Liver (tissue), 9 donors: ENCODE data around the gene OTUD5. TPM values are rescaled to one million over a fixed set of nuclear protein-coding genes. Genes with fewer than 3 reads are reported as not detected.

ENCODE experiments used
- DNase-seq: peaks from one replicate; pipeline ENCODE4 v3.0.0-alpha.2; 2017; ENCODE audit warnings: low spot score
- H3K27ac ChIP-seq, 2 donors: one replicate each; pipeline ENCODE4 v1.7.0; 2013; ENCODE audit warnings: inconsistent platforms in 2 of 2, low read length in 2 of 2, control low read depth in 1 of 2, low read depth in 1 of 2, mild to moderate bottlenecking in 1 of 2
- H3K27me3 ChIP-seq, 4 donors: one replicate each; pipeline versions ENCODE4 v1.6.1 to v1.7.0; 2013; ENCODE audit warnings: low read length in 3 of 4, inconsistent platforms in 1 of 4, mild to moderate bottlenecking in 1 of 4, moderate library complexity in 1 of 4; ENCODE audit not compliant: control insufficient read depth in 4 of 4, insufficient read depth in 4 of 4
- H3K36me3 ChIP-seq, 4 donors: one replicate each; pipeline versions ENCODE4 v1.6.1 to v1.7.0; 2013; ENCODE audit warnings: low read length in 3 of 4, mild to moderate bottlenecking in 3 of 4, low read depth in 1 of 4, moderate library complexity in 1 of 4; ENCODE audit not compliant: control insufficient read depth in 4 of 4, insufficient read depth in 3 of 4
- H3K4me1 ChIP-seq, 4 donors: one replicate each; pipeline versions ENCODE4 v1.6.1 to v1.7.0; 2013; ENCODE audit warnings: low read length in 3 of 4, mild to moderate bottlenecking in 3 of 4, moderate library complexity in 1 of 4; ENCODE audit not compliant: control insufficient read depth in 4 of 4, insufficient read depth in 4 of 4
- H3K4me3 ChIP-seq, 3 donors: one replicate each; pipeline versions ENCODE4 v1.6.1 to v1.7.0; 2013; ENCODE audit warnings: low read length in 3 of 3, control low read depth in 1 of 3, low read depth in 1 of 3, mild to moderate bottlenecking in 1 of 3
- H3K9ac ChIP-seq, 2 donors: one replicate each; pipeline ENCODE4 v1.7.0; 2013; ENCODE audit warnings: low read length in 2 of 2, mild to moderate bottlenecking in 2 of 2, moderate library complexity in 2 of 2, control low read depth in 1 of 2, low read depth in 1 of 2
- H3K9me3 ChIP-seq, 4 donors: one replicate each; pipeline versions ENCODE4 v1.6.1 to v1.7.0; 2013; ENCODE audit warnings: low read length in 3 of 4; ENCODE audit not compliant: control insufficient read depth in 4 of 4
- EGR1 ChIP-seq, 2 donors: IDR thresholded peaks; 2 replicates each; pipeline ENCODE4 v1.6.1; 2016 to 2018; ENCODE audit warnings: antibody characterized with exemption in 2 of 2, low read depth in 2 of 2
- FOXA1 ChIP-seq: IDR thresholded peaks from 2 replicates; pipeline ENCODE4 v1.6.1; 2016; ENCODE audit warnings: antibody characterized with exemption
- FOXA2 ChIP-seq: IDR thresholded peaks from 2 replicates; pipeline ENCODE4 v1.6.1; 2016; ENCODE audit warnings: antibody characterized with exemption
- GABPA ChIP-seq, 2 donors: IDR thresholded peaks in 1 of 2; conservative IDR thresholded peaks in 1 of 2; 2 replicates each; pipeline ENCODE4 v1.6.1; 2016; ENCODE audit warnings: antibody characterized with exemption in 2 of 2, mild to moderate bottlenecking in 1 of 2, moderate library complexity in 1 of 2
- HNF4A ChIP-seq, 2 donors: conservative IDR thresholded peaks; 2 replicates each; pipeline ENCODE4 v1.6.1; 2016; ENCODE audit warnings: antibody characterized with exemption in 2 of 2, mild to moderate bottlenecking in 2 of 2
- HNF4G ChIP-seq: IDR thresholded peaks from 2 replicates; pipeline ENCODE4 v1.6.1; 2016; ENCODE audit warnings: antibody characterized with exemption
- JUND ChIP-seq, 2 donors: IDR thresholded peaks; 2 replicates each; pipeline ENCODE4 v1.6.1; 2016; ENCODE audit warnings: antibody characterized with exemption in 2 of 2
- NR2F2 ChIP-seq: IDR thresholded peaks from 2 replicates; pipeline ENCODE4 v1.6.1; 2016; ENCODE audit warnings: antibody characterized with exemption
- RAD21 ChIP-seq, 2 donors: IDR thresholded peaks; 2 replicates each; pipeline ENCODE4 v1.6.1; 2016; ENCODE audit warnings: antibody characterized with exemption in 2 of 2, mild to moderate bottlenecking in 2 of 2
- RXRA ChIP-seq, 2 donors: IDR thresholded peaks; 2 replicates each; pipeline ENCODE4 v1.6.1; 2017 to 2018; ENCODE audit warnings: antibody characterized with exemption in 2 of 2, mild to moderate bottlenecking in 1 of 2
- SP1 ChIP-seq: IDR thresholded peaks from 2 replicates; pipeline ENCODE4 v1.6.1; 2018; ENCODE audit warnings: antibody characterized with exemption, mild to moderate bottlenecking
- TAF1 ChIP-seq: conservative IDR thresholded peaks from 2 replicates; pipeline ENCODE4 v1.6.1; 2016; ENCODE audit warnings: antibody characterized with exemption, mild to moderate bottlenecking
- YY1 ChIP-seq: IDR thresholded peaks from 2 replicates; pipeline ENCODE4 v1.6.1; 2016; ENCODE audit warnings: antibody characterized with exemption, mild to moderate bottlenecking
- WGBS: extraction: QIAGEN DNeasy Blood & Tissue Kit; methylation state at CpG from one replicate; pipeline ENCODE4 v1.1.7; 2013; 5-methylcytosine and 5-hydroxymethylcytosine counted together
- polyA plus RNA-seq, 2 donors: library from polyadenylated mRNA; stranded (reverse) in 1 of 2; unstranded in 1 of 2; fragments of 200-250 nt in 1 of 2; fragments of >200 nt in 1 of 2; fragmentation: Nextera tagmentation in 1 of 2; extraction: Ambion mirVana in 1 of 2; gene quantifications; one replicate each; pipeline versions ENCODE4 v1.2.1 to v1.2.3, GENCODE V29; 2013 to 2015
- total RNA-seq, 2 donors: library from RNA; depleted of rRNA; stranded (reverse); fragments of >200 nt; gene quantifications; one replicate each; pipeline ENCODE4 v1.2.3, GENCODE V29; 2014
- TF ChIP-seq, protein P1 (sequence below): fragments of 150-350 bp; IDR thresholded peaks from 2 replicates; pipeline ENCODE4 v1.5.1; 2017; ENCODE audit warnings: improper control_type of control experiment, low read depth, low read length; ENCODE audit not compliant: missing input control
- TF ChIP-seq, protein P2 (sequence below): IDR thresholded peaks from 2 replicates; pipeline ENCODE4 v1.6.1; 2016; ENCODE audit warnings: antibody characterized with exemption
- TF ChIP-seq, protein P3 (sequence below): IDR thresholded peaks from 2 replicates; pipeline ENCODE4 v1.6.1; 2016; ENCODE audit warnings: antibody characterized with exemption, mild to moderate bottlenecking
- TF ChIP-seq, protein P4 (sequence below): IDR thresholded peaks from 2 replicates; pipeline ENCODE4 v1.6.1; 2016; ENCODE audit warnings: antibody characterized with exemption
- TF ChIP-seq, protein P5 (sequence below): IDR thresholded peaks from 2 replicates; pipeline ENCODE4 v1.6.1; 2016; ENCODE audit warnings: antibody characterized with exemption
- donor health status: healthy.
- donor health status: healthy.
- donor health status: healthy.
- donor health status: healthy.
- donor health status: healthy.

OTUD5 gene
- total and polyA plus RNA-seq, 4 donors = 9.3 to 29.3 (median 17.9) TPM

DNA sequence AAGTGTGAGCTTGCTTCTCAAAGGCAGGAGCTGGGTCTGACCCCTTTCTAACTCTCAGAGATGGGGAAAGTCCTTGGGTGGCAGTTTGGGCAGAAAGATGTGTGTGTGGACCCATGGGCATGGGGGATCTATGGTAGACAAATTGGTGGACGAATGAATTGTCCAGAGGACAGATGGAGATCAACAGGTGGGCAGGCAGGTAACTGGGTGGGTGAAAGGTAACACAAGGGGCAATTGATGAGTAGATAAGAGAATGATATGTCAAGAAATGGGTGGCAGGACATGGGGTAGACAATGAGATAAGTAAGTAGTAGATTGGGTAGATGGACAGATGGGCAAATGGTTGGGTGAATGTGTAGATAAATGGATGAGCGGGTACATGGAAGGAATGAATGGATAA, 17.2 kb upstream of the OTUD5 start (continued):
- no peak for TF ChIP-seq EGR1 (IDR thresholded peaks at IDR 0.05; ENCODE audit: low read depth in 2 of 2)

DNA sequence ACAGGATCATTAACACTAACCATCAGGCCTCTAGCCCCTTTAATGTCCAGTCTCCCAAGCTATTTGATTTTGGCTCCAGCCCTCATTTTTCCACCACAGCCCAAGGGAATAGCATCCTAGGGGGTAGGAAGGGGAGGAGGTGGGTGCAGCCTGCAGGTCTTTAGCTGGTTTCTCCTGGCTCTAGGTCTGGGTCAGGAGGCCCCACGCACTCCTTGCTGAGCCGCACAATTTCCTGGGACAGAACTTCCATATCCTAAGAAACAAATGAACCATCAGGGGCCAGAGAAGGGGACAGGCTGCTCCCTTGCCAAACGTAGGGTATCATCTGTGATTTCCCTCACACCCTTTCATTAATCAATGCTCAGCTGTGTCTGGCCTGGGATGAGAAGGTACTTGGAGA, 16.6 kb upstream of the OTUD5 start:
- no peak overlapping the region for H3K4me3 ChIP-seq
- no peak overlapping the region for H3K27ac ChIP-seq
- H3K4me1 ChIP-seq = peaks cover 3 to 8% (median 4%) of the 10 kb centered on the region in 4 donors
- 89% methylated on average over 3 of the region's 3 CpGs for WGBS
- no peaks in the 10 kb centered on the region for H3K9me3 ChIP-seq
- TF ChIP-seq, protein P1, sequence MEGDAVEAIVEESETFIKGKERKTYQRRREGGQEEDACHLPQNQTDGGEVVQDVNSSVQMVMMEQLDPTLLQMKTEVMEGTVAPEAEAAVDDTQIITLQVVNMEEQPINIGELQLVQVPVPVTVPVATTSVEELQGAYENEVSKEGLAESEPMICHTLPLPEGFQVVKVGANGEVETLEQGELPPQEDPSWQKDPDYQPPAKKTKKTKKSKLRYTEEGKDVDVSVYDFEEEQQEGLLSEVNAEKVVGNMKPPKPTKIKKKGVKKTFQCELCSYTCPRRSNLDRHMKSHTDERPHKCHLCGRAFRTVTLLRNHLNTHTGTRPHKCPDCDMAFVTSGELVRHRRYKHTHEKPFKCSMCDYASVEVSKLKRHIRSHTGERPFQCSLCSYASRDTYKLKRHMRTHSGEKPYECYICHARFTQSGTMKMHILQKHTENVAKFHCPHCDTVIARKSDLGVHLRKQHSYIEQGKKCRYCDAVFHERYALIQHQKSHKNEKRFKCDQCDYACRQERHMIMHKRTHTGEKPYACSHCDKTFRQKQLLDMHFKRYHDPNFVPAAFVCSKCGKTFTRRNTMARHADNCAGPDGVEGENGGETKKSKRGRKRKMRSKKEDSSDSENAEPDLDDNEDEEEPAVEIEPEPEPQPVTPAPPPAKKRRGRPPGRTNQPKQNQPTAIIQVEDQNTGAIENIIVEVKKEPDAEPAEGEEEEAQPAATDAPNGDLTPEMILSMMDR = no peak
- no peak for TF ChIP-seq GABPA (IDR thresholded peaks at IDR 0.05 in 1 of 2, conservative IDR thresholded peaks at IDR 0.05 in 1 of 2)
- TF ChIP-seq, protein P2, sequence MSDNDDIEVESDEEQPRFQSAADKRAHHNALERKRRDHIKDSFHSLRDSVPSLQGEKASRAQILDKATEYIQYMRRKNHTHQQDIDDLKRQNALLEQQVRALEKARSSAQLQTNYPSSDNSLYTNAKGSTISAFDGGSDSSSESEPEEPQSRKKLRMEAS = no peak
- no peak for TF ChIP-seq JUND (IDR thresholded peaks at IDR 0.05)
- TF ChIP-seq, protein P3, sequence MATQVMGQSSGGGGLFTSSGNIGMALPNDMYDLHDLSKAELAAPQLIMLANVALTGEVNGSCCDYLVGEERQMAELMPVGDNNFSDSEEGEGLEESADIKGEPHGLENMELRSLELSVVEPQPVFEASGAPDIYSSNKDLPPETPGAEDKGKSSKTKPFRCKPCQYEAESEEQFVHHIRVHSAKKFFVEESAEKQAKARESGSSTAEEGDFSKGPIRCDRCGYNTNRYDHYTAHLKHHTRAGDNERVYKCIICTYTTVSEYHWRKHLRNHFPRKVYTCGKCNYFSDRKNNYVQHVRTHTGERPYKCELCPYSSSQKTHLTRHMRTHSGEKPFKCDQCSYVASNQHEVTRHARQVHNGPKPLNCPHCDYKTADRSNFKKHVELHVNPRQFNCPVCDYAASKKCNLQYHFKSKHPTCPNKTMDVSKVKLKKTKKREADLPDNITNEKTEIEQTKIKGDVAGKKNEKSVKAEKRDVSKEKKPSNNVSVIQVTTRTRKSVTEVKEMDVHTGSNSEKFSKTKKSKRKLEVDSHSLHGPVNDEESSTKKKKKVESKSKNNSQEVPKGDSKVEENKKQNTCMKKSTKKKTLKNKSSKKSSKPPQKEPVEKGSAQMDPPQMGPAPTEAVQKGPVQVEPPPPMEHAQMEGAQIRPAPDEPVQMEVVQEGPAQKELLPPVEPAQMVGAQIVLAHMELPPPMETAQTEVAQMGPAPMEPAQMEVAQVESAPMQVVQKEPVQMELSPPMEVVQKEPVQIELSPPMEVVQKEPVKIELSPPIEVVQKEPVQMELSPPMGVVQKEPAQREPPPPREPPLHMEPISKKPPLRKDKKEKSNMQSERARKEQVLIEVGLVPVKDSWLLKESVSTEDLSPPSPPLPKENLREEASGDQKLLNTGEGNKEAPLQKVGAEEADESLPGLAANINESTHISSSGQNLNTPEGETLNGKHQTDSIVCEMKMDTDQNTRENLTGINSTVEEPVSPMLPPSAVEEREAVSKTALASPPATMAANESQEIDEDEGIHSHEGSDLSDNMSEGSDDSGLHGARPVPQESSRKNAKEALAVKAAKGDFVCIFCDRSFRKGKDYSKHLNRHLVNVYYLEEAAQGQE = no peak
- TF ChIP-seq FOXA1 = no peak
- no peak for TF ChIP-seq HNF4A (conservative IDR thresholded peaks at IDR 0.05)
- no peak for TF ChIP-seq HNF4G
- TF ChIP-seq, protein P4, sequence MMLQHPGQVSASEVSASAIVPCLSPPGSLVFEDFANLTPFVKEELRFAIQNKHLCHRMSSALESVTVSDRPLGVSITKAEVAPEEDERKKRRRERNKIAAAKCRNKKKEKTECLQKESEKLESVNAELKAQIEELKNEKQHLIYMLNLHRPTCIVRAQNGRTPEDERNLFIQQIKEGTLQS = no peak
- no peak for TF ChIP-seq RAD21 (IDR thresholded peaks at IDR 0.05)
- no peak for TF ChIP-seq FOXA2
- no peak for TF ChIP-seq RXRA (IDR thresholded peaks at IDR 0.05)
- TF ChIP-seq TAF1 = no peak
- no peak for TF ChIP-seq NR2F2
- TF ChIP-seq EGR1 (IDR thresholded peaks at IDR 0.05; ENCODE audit: low read depth in 2 of 2) = no peak
- TF ChIP-seq SP1 = no peak
- TF ChIP-seq, protein P5, sequence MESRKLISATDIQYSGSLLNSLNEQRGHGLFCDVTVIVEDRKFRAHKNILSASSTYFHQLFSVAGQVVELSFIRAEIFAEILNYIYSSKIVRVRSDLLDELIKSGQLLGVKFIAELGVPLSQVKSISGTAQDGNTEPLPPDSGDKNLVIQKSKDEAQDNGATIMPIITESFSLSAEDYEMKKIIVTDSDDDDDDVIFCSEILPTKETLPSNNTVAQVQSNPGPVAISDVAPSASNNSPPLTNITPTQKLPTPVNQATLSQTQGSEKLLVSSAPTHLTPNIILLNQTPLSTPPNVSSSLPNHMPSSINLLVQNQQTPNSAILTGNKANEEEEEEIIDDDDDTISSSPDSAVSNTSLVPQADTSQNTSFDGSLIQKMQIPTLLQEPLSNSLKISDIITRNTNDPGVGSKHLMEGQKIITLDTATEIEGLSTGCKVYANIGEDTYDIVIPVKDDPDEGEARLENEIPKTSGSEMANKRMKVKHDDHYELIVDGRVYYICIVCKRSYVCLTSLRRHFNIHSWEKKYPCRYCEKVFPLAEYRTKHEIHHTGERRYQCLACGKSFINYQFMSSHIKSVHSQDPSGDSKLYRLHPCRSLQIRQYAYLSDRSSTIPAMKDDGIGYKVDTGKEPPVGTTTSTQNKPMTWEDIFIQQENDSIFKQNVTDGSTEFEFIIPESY = no peak
- no peak for TF ChIP-seq YY1
- no peak overlapping the region for H3K9ac ChIP-seq
- H3K36me3 ChIP-seq = peaks cover 2 to 27% (median 13%) of the 10 kb centered on the region in 4 donors
- DNase-seq = no peak
- H3K27me3 ChIP-seq = no peaks in the 10 kb centered on the region
